ENCODE results near the gene RAB3D.

GRCh38 chr19:11364296-11364904 lies 24.9 kb upstream of the RAB3D start:
- no peak for TF ChIP-seq POLR2A (IDR thresholded peaks at IDR 0.05)
- no peak for TF ChIP-seq CTCF (IDR thresholded peaks at IDR 0.05)

All from right lobe of liver (tissue), 4 donors.